Activated CD4-positive, alpha-beta memory T cell treated with anti-CD3 and anti-CD28 coated beads, Interleukin-2, amount 10 ng/mL, durations not matched to agents 7 days and 5 days (primary cell): Measurements from ENCODE around the gene HOXA5. TPM values are rescaled to one million over a fixed set of nuclear protein-coding genes. Genes with fewer than 3 reads are reported as not detected.

Experiments
- CTCF ChIA-PET: fragments of 350-600 bp; sonication (Branson Sonifier 250); formaldehyde crosslinking; loops from one replicate; lab custom pipeline; 2021; ENCODE audit warnings: antibody characterized with exemption, inconsistent platforms; lab: Charles Lee
- POLR2A ChIA-PET: fragments of 350-600 bp; sonication (Branson Sonifier 250); formaldehyde crosslinking; loops from one replicate; lab custom pipeline; 2021; ENCODE audit warnings: antibody characterized with exemption; lab: Charles Lee
- DNase-seq: peaks from one replicate; pipeline ENCODE4 v3.0.0-alpha.2; 2020
- H3K27ac Mint-ChIP-seq: one replicate; pipeline ENCODE4 v1.8.0; 2021; ENCODE audit warnings: mild to moderate bottlenecking, mixed read lengths
- H3K27me3 Mint-ChIP-seq: one replicate; pipeline ENCODE4 v1.8.0; 2021; ENCODE audit warnings: mixed read lengths
- H3K36me3 Mint-ChIP-seq: one replicate; pipeline ENCODE4 v1.8.0; 2021; ENCODE audit warnings: low read depth, mixed read lengths
- H3K4me1 Mint-ChIP-seq: one replicate; pipeline ENCODE4 v1.8.0; 2021; ENCODE audit warnings: mixed read lengths
- H3K4me3 Mint-ChIP-seq: one replicate; pipeline ENCODE4 v1.8.0; 2021; ENCODE audit warnings: mild to moderate bottlenecking, mixed read lengths
- H3K9me3 Mint-ChIP-seq: one replicate; pipeline ENCODE4 v1.8.0; 2021; ENCODE audit warnings: mixed read lengths
- total RNA-seq, 2 experiments: library from RNA; stranded (reverse); gene quantifications; one replicate each; pipeline ENCODE4 v1.2.3, GENCODE V29; 2021

The HOXA5 gene
- total RNA-seq, 2 experiments from 2014 or later = not detected

DNA sequence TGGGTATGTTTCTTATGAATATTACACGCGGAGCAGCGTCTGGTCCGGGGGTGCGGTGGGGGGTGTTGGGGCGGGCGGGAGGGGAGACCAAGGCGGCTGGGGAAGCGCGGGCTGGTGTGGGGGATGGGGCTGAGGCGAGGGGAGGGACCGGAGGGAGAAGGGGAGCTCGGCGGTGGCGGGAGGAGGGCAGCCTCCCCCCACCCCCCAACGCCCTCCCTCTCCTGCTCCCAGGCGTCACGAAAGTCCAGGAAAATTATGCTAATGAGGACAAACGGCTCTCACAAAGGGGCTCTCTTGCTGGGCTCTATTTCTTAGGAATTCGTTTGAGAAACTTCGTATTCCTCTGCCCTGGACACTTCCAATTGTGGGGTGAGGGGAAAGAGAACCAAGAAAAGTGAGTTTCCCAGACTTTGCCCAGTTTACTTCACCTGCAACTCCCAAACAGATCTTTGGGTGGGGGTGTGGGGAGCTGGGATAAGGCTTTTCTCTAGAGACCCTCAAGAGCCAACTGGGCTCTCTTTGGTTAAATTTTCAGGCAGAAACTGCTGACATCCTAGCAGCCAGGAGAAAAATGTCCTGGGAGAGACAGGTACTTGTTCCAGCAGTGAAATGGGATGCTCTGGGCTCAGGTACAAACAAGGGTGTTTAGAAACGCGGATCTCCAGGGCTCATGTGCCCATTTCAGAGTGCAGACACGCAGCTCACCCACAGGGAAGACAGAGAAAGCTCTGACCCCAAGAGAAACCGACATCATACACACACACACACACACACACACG, 29.3 kb downstream of the HOXA5 start:
- Mint-ChIP-seq H3K36me3 (no peaks in the 10 kb centered on the region), H3K9me3 (no peaks in the 10 kb centered on the region), H3K4me1 (no peaks in the 10 kb centered on the region), H3K27me3 (peaks cover 2% of the 10 kb centered on the region), H3K4me3 (no peak overlapping the region), H3K27ac (no peak overlapping the region)
- ChIA-PET POLR2A (no interaction called here), CTCF (no interaction called here)
- DNase-seq = no peak

GRCh38 chr7:27112955-27113949, 30.2 kb downstream of the HOXA5 start:
- Mint-ChIP-seq H3K9me3 (no peaks in the 10 kb centered on the region), H3K27ac (no peak overlapping the region), H3K36me3 (no peaks in the 10 kb centered on the region), H3K4me1 (no peaks in the 10 kb centered on the region), H3K4me3 (no peak overlapping the region), H3K27me3 (no peaks in the 10 kb centered on the region)
- DNase-seq = no peak
- ChIA-PET POLR2A (no interaction called here), CTCF (no interaction called here)

DNA sequence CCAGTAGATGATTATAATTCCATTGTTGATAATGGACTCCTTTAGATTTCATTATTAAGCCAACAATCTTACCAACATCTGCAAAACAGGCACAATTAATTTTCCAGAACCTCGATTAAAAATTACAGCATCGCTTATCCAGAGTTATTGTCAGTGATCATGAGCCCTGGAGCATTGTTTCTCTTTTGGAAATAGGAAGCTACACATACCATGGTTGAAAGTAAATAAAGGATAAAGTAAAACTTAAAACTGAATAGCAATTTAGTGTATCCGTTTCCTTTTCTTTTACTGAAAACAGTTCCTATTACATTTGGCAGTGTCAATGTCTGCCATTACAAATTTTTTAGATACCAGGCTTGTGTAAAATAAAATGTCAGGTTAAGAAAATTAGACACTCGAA, 31.1 kb downstream of the HOXA5 start:
- H3K27me3 Mint-ChIP-seq = no peaks in the 10 kb centered on the region
- H3K27ac Mint-ChIP-seq = no peak overlapping the region
- DNase-seq = no peak
- no peak overlapping the region for H3K4me3 Mint-ChIP-seq
- no peaks in the 10 kb centered on the region for H3K4me1 Mint-ChIP-seq
- H3K36me3 Mint-ChIP-seq = no peaks in the 10 kb centered on the region
- ChIA-PET POLR2A (no interaction called here), CTCF (no interaction called here)
- H3K9me3 Mint-ChIP-seq = no peaks in the 10 kb centered on the region

- H3K4me1 Mint-ChIP-seq = no peaks in the 10 kb centered on the region
- DNase-seq = no peak
- ChIA-PET CTCF (no interaction called here), POLR2A (no interaction called here)
- no peaks in the 10 kb centered on the region for H3K9me3 Mint-ChIP-seq
- H3K27me3 Mint-ChIP-seq = no peaks in the 10 kb centered on the region
- no peaks in the 10 kb centered on the region for H3K36me3 Mint-ChIP-seq
- H3K27ac Mint-ChIP-seq = no peak overlapping the region
- no peak overlapping the region for H3K4me3 Mint-ChIP-seq
Observed at GRCh38 chr7:27111751-27112277, 31.7 kb downstream of the HOXA5 start.

DNA sequence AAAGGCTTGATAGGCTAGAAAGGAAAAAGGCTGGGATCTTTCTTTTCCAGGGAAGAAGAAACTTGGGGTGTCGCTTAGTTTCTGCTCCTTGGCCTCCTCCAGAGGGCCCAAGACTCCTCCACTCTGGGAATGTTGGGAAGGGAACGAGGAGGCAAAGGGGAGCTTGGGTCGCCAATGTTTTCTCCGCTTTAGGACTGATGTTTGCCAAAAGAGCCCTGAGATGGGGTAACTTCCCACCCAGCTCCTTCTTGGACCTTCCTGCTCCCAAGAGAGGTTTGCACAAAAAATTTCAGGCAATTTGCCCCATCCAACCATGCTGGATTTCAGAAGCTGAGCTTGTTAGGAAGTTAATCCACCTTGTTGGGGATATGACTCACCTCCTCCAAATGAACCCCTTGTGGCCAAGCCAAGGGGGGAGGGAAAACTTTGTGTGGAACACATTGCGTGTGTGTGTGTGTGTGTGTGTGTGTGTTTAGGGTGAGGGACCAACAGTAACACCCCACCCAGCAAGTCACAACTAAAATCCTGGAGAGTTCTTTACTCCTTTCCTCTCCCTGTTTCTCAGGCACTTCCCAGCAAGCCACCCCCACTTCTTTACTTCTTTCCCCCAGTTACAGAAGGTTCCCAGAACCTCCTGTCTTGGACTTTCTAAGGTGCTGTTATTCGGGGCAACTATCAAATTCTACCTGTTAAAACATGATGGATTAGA, 32.3 kb downstream of the HOXA5 start:
- no peak for DNase-seq
- H3K27me3 Mint-ChIP-seq = no peaks in the 10 kb centered on the region
- ChIA-PET CTCF (no interaction called here), POLR2A (no interaction called here)
- no peak overlapping the region for H3K27ac Mint-ChIP-seq
- no peak overlapping the region for H3K4me3 Mint-ChIP-seq
- no peaks in the 10 kb centered on the region for H3K36me3 Mint-ChIP-seq
- H3K9me3 Mint-ChIP-seq = no peaks in the 10 kb centered on the region
- H3K4me1 Mint-ChIP-seq = no peaks in the 10 kb centered on the region

GRCh38 chr7:27110186-27111031, 33.1 kb downstream of the HOXA5 start:
- Mint-ChIP-seq H3K4me1 (no peaks in the 10 kb centered on the region), H3K9me3 (no peaks in the 10 kb centered on the region), H3K4me3 (no peak overlapping the region), H3K36me3 (no peaks in the 10 kb centered on the region), H3K27me3 (no peaks in the 10 kb centered on the region), H3K27ac (no peak overlapping the region)
- DNase-seq = no peak
- ChIA-PET POLR2A (no interaction called here), CTCF (no interaction called here)

DNA sequence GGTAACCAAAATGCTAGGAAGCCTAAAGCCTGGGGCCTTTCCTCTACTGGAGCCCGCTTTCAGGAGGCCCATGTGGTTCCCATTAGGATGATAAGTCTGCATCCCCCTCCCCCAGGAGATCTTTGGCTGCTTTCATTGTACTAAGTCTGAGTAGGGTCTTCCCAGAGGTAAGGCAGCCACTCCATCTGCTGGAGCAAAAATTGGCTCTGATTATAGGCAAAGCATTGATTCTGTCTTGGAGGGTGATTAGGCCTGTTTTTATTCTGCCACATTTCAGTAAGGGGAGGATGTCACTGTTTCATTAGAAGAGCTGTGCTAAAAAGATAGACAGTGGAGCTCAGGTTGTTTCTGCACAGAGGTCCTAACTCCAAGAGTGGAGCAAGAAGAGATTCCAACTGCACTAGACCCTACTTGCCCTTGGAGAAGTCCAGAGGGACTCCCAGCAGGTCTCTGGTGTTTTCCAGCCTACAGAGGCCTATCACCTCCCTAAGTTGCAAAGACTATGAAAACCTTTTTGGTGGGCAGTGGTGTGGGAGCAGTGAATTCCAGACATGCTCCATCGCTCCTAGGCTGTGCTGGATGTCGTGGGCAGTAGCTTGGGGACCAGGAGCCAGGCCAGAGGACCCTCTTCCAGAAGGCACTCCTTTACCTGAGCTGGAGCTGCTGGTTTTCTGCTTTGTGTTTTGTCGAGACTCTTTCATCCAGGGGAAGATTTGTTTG, 33.9 kb downstream of the HOXA5 start:
- CTCF ChIA-PET = interaction anchor here (0.6 to 1.0 kb wide), 2 partner anchors 10 to 1058 kb away, joined by 3 read pairs; no protein-coding TSS in a partner anchor
- POLR2A ChIA-PET = no interaction called here

DNA sequence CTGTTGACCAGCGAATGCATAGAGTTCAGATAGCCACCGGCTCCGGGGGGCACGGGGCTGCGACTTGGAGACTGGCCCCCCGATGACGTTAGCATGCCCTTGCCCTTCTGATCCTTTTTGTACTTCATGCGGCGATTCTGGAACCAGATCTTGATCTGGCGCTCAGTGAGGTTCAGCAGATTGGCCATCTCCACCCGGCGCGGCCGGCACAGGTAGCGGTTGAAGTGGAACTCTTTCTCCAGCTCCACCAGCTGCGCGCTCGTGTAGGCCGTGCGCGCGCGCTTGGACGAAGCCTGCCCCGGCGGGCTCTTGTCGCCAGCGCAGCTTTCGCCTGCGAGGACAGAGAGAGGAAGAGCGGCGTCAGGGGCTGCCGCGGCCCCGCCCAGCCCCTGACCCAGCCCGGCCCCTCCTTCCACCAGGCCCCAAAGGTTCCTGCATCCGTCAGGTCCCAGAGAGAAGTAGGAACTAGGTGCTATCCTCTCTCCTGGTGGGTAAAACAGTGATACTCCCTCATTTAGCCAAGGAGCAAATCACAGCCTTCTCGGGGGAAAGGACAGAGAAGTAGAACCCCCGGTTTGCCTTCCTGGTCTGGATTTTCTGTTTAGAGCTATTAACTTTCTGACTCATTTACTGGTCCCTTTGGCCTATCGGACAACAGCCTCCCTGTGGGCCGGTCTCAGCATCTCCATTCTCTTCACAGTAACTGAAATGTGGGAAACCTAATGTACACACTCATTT, 34.9 kb downstream of the HOXA5 start:
- Mint-ChIP-seq H3K4me3 (no peak overlapping the region), H3K9me3 (no peaks in the 10 kb centered on the region), H3K27me3 (peaks cover 13% of the 10 kb centered on the region), H3K27ac (no peak overlapping the region), H3K36me3 (no peaks in the 10 kb centered on the region), H3K4me1 (no peaks in the 10 kb centered on the region)
- POLR2A ChIA-PET = no interaction called here
- CTCF ChIA-PET = interaction anchor here (0.6 to 1.0 kb wide), 3 partner anchors 11 to 1057 kb away, joined by 3 read pairs; no protein-coding TSS in a partner anchor
- DNase-seq = no peak

More for the DNA sequence above, 33.9 kb downstream of the HOXA5 start:
- no peaks in the 10 kb centered on the region for H3K9me3 Mint-ChIP-seq
- DNase-seq = no peak
- no peak overlapping the region for H3K27ac Mint-ChIP-seq
- H3K4me1 Mint-ChIP-seq = no peaks in the 10 kb centered on the region
- no peaks in the 10 kb centered on the region for H3K36me3 Mint-ChIP-seq
- peaks cover 3% of the 10 kb centered on the region for H3K27me3 Mint-ChIP-seq
- H3K4me3 Mint-ChIP-seq = no peak overlapping the region

DNA sequence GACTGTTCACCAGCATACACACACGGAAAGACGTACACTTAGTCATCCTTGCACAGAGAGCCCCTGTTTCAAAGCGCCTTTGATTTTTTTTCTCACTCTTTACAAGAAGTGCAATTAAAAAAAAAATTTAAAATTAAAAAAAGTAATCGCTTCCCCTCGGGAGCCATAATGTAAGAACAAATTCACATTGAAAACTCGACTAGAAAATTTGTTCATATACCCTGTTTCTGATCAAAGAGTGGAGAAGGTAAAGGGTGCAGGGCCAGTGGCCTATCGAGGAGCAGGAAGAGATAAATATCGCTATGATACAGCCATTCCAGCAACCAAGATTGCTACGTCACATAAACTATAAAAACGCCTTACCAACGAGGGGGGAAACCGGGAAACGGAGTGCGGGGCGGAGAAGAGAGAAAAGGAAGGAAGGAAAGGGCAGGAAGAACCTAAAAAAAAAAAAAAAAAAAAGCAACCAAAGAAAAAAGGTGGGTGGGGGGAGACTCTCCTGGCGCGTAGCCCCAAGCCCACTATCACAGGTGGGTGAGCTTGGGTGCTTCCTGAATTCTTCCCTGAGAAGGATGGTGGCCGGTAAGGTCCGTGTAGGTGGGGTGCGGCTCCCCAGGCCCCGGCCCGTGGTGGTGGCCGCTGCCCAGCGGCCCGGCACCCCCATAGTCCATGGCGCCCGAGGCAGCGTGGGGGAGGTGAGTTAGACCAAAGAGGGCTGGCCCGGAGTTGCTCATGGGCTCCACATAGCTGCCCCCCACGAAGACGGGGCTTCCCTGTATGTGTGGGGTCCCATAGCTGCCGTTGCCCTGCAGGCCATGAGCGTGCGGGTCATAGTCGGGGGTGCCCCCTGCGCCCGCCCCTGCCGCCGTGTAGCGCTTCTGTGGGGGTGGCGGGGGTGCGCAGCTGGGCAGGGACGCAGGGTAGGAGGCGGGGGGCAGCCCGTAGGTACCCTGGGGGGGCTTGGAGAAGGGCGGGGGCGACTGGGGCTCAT, 35.8 kb downstream of the HOXA5 start:
- Mint-ChIP-seq H3K4me1 (peaks cover 3% of the 10 kb centered on the region), H3K27me3 (peaks cover 22% of the 10 kb centered on the region), H3K9me3 (no peaks in the 10 kb centered on the region), H3K4me3 (no peak overlapping the region), H3K27ac (no peak overlapping the region), H3K36me3 (no peaks in the 10 kb centered on the region)
- POLR2A ChIA-PET = no interaction called here
- DNase-seq = no peak
- CTCF ChIA-PET = interaction anchor here (0.6 kb wide), 1 partner anchor 738 kb away, joined by 3 read pairs; no protein-coding TSS in a partner anchor

DNA sequence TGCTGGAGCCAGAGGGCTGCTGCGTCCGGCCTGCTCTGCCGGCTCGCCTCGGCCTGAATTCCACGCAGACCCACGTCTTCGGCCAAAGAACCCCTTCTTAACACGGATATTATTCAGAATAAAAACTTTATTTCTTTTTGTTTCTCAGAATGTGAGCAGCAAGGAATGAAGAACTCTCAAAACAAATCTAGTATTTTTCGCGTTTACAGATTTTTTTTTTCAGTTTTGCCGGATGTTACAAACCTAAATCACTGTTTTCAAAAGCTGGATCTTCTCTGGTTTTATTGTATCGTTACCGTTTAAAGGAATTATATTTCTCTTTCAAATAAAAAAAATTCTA, 36.6 kb downstream of the HOXA5 start:
- ChIA-PET POLR2A (no interaction called here), CTCF (no interaction called here)
- H3K27me3 Mint-ChIP-seq = peaks cover 29% of the 10 kb centered on the region
- DNase-seq = no peak
- peaks cover 6% of the 10 kb centered on the region for H3K4me1 Mint-ChIP-seq
- no peak overlapping the region for H3K27ac Mint-ChIP-seq
- H3K4me3 Mint-ChIP-seq = no peak overlapping the region
- H3K9me3 Mint-ChIP-seq = no peaks in the 10 kb centered on the region
- H3K36me3 Mint-ChIP-seq = no peaks in the 10 kb centered on the region
